NOMO-1 treated with DMSO at 0.1 percent for 48 hours (cell line): ENCODE measurements around the gene CHI3L2.

Experiments used
- DNase-seq: peaks from one replicate; lab custom pipeline; 2025; ENCODE audit not compliant: unreplicated experiment; lab: John Stamatoyannopoulos, UW

Gene CHI3L2

DNA sequence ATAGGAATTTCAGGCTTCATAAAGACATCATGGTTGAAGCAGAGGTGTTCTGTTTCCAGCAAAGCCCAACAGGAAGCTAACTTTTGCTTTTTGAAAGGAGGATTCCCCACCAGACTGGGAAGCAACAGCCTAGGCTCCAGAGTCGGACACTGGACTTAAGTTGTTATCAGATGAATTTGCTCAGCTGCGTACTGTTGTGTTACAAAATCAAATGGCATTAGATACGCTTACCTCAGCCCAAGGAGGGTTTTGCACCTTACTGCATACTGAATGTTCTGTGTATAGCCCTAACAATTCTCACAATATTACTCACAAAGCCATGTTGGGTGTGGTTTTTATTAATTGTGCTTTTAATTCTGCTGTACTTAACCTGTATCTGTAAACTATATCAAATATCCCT is 62.6 kb downstream of the CHI3L2 start:
- no peak for DNase-seq

DNA sequence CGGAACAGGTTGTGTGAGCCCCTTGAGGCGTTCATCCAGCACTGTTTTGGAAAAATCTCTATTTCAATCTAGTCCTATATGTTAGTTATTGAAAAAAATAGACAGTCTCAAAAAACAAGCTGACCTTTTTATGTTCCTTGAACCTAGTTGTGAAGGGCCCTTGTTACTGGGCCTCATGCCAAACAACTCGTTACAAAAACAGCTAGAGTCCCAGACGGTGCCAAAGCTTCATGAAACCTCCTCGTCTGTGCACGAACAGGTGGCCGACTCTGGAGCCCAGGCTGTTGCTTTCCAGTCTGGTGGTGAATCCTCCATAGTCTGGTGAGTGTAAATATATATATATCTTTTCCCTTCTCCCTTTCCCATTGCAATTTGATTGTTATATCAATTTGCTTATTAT is 63.1 kb downstream of the CHI3L2 start, which contains the start of gene CHIA:
Gene CHIA (plus strand): TSS at position 222 of the 400 bp plus-strand sequence. CDS start 19,617 bp downstream, outside the sequence.
- no peak for DNase-seq
